Ovary (tissue), 3 donors: ENCODE data around the gene COG5.

Experiments
- EP300 ChIP-seq: sonication (generic); formaldehyde crosslinking; IDR thresholded peaks from one replicate; pipeline ENCODE4 v1.6.1; 2017; ENCODE audit warnings: antibody characterized with exemption
- POLR2A ChIP-seq: fragments of 450-650 bp; IDR thresholded peaks from one replicate; pipeline ENCODE4 v1.6.1; 2017; ENCODE audit warnings: antibody characterized with exemption, mild to moderate bottlenecking, moderate library complexity
- TF ChIP-seq, protein P1 (sequence below), 3 donors: fragments of 450-650 bp in 2 of 3; fragments of 200-600 bp in 1 of 3; IDR thresholded peaks; one replicate each; pipeline versions ENCODE4 v1.5.1 to v1.8.0; 2016 to 2022; ENCODE audit warnings: antibody characterized with exemption in 3 of 3, mild to moderate bottlenecking in 1 of 3
- donor health status: DM: no; HTN: no; CAD: no.

DNA sequence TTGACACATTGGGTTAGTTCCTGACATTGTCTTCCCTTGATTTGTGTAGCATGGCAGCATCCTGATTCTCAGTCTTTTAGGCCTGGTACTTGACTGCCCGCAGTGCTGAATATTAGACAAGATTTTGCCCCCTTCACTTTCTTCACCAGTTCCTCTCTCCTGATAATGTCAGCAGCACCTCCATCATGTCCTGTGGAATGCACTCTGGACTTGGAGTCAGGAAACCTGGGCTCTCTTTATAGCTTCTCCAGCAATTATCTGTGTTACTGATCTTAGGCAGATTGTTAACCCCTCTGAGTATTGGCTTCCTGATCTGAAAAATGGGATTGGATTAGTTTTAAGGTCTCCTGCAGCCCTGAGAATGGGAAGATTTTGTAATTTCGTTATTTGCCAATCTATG, 375.9 kb downstream of the COG5 start:
- TF ChIP-seq, protein P1, sequence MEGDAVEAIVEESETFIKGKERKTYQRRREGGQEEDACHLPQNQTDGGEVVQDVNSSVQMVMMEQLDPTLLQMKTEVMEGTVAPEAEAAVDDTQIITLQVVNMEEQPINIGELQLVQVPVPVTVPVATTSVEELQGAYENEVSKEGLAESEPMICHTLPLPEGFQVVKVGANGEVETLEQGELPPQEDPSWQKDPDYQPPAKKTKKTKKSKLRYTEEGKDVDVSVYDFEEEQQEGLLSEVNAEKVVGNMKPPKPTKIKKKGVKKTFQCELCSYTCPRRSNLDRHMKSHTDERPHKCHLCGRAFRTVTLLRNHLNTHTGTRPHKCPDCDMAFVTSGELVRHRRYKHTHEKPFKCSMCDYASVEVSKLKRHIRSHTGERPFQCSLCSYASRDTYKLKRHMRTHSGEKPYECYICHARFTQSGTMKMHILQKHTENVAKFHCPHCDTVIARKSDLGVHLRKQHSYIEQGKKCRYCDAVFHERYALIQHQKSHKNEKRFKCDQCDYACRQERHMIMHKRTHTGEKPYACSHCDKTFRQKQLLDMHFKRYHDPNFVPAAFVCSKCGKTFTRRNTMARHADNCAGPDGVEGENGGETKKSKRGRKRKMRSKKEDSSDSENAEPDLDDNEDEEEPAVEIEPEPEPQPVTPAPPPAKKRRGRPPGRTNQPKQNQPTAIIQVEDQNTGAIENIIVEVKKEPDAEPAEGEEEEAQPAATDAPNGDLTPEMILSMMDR (IDR thresholded peaks at IDR 0.05), result no peak
- TF ChIP-seq POLR2A, result no peak
- TF ChIP-seq EP300, result no peak
